Measurements from ENCODE around the gene DCP2. TPM values are rescaled to one million over a fixed set of nuclear protein-coding genes. Genes with fewer than 3 reads are reported as not detected.
"Not testable (repeated sequence)": the region's sequence is repeated elsewhere in the genome, so short reads cannot be mapped to it uniquely, and the experiment has no call there.

The DCP2 gene
- total RNA-seq, 4 donors from 2014 or later, result 9.8 to 30.9 (median 27.2) TPM

GRCh38 chr5:112957036-112957808, 19.4 kb upstream of the DCP2 start:
- peaks cover 30 to 36% of the 10 kb centered on the region in 2 donors for H3K4me1 ChIP-seq
- H3K27me3 ChIP-seq, result no peaks in the 10 kb centered on the region
- no peak for DNase-seq
- TF ChIP-seq POLR2A (IDR thresholded peaks at IDR 0.05), result no peak
- TF ChIP-seq, protein P1, sequence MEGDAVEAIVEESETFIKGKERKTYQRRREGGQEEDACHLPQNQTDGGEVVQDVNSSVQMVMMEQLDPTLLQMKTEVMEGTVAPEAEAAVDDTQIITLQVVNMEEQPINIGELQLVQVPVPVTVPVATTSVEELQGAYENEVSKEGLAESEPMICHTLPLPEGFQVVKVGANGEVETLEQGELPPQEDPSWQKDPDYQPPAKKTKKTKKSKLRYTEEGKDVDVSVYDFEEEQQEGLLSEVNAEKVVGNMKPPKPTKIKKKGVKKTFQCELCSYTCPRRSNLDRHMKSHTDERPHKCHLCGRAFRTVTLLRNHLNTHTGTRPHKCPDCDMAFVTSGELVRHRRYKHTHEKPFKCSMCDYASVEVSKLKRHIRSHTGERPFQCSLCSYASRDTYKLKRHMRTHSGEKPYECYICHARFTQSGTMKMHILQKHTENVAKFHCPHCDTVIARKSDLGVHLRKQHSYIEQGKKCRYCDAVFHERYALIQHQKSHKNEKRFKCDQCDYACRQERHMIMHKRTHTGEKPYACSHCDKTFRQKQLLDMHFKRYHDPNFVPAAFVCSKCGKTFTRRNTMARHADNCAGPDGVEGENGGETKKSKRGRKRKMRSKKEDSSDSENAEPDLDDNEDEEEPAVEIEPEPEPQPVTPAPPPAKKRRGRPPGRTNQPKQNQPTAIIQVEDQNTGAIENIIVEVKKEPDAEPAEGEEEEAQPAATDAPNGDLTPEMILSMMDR (IDR thresholded peaks at IDR 0.05 in 4 of 5, conservative IDR thresholded peaks at IDR 0.05 in 1 of 5), result no peak
- H3K4me3 ChIP-seq, result no peak overlapping the region
- no peak for ATAC-seq
- no peak overlapping the region for H3K27ac ChIP-seq
- intact Hi-C loops (cut with DNase I; ENCODE audit: low total_unique reads) (no loop called here), in situ Hi-C loops (cut with MboI; ENCODE audit: low sequenced_read_pairs in 4 of 4) (no loop called here)
- H3K36me3 ChIP-seq, result no peaks in the 10 kb centered on the region
- no peaks in the 10 kb centered on the region for H3K9me3 ChIP-seq

DNA sequence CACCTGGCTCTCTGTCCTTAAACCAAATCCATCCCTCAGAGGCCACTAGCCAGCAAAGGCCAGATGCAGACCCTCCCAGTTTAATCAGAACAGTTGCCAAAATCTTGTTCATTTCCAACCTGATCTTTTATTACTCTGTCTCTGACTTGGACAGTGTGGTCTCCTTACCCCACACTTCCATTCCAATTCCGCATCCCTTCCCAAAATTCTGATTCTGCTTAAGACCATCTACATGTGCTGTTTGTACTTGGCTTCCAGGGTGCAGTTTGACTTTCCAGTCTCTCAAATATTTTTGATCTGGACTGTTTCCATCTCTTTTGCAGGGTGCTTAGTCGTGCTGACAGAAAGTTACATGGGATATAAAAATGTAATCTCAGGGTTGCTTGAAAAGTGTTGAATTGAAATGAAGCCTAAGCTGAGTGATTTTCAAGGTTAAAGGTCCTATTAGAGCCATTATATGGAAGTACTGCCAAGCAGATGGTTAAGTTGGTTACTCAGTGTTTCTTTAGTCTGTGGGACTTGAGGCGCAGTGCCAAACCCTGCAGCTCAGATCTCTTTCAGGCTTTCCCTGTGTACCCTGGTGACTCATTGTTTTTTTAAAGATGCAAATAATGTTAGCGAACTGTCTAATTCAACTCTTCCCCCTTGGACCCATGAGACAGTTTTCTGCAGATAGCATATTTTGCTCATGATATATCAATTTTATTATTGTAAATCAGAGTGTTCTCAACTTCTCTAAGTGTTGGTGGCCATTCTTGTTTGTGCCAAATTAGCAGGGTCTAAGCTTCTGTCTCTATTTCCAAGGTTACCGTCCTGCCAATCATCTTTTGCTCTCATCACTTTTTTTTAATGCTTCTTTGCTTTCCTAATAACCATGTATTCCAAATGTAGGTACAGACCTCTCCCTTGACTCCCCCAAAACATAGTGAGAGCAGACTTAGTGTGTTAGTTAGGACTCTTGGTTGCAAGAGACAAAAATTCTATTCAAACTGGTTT, 18.2 kb upstream of the DCP2 start:
- in situ Hi-C loops (cut with MboI; ENCODE audit: low sequenced_read_pairs in 4 of 4), result no loop called here

GRCh38 chr5:112959872-112960271, 16.7 kb upstream of the DCP2 start:
- intact Hi-C loops (cut with DNase I; ENCODE audit: low total_unique reads), result loop anchor here (5.0 kb wide), 1 partner anchor 38 kb away; the partner anchor contains the start of gene REEP5
- H3K27me3 ChIP-seq; H3K9me3 ChIP-seq; H3K36me3 ChIP-seq; H3K4me3 ChIP-seq; in situ Hi-C loops (cut with MboI; ENCODE audit: low sequenced_read_pairs in 4 of 4): not testable (repeated sequence)
- ATAC-seq, result peak; percentile 23 to 27
- Histone ChIP-seq H3K4me1 (peaks cover 37 to 49% of the 10 kb centered on the region in 2 donors), H3K27ac (peak overlapping the region; percentile 40 to 68 (median 62))
- DNase-seq, result peak in 1 of 2 donors; percentile 50

More for the DNA sequence above, 18.2 kb upstream of the DCP2 start:
- no peak for TF ChIP-seq POLR2A (IDR thresholded peaks at IDR 0.05)
- TF ChIP-seq, protein P1 (IDR thresholded peaks at IDR 0.05 in 4 of 5, conservative IDR thresholded peaks at IDR 0.05 in 1 of 5), result no peak
- Histone ChIP-seq H3K4me1 (peaks cover 31 to 39% of the 10 kb centered on the region in 2 donors), H3K9me3 (no peaks in the 10 kb centered on the region), H3K36me3 (no peaks in the 10 kb centered on the region), H3K27me3 (no peaks in the 10 kb centered on the region), H3K27ac (peak overlapping the region; percentile 40 to 68 (median 62)), H3K4me3 (no peak overlapping the region)
- DNase-seq (peak; percentile 80 to 86), ATAC-seq (peak; percentile 95 to 96)
- intact Hi-C loops (cut with DNase I; ENCODE audit: low total_unique reads), result no loop called here

GRCh38 chr5:112960315-112960714, 16.3 kb upstream of the DCP2 start:
- Histone ChIP-seq H3K27ac (peak overlapping the region in 3 of 4 donors; percentile 59 to 68 (median 65)), H3K4me3 (no peak overlapping the region), H3K9me3 (no peaks in the 10 kb centered on the region), H3K27me3 (no peaks in the 10 kb centered on the region), H3K36me3 (no peaks in the 10 kb centered on the region), H3K4me1 (peaks cover 37 to 49% of the 10 kb centered on the region in 2 donors)
- DNase-seq (no peak), ATAC-seq (no peak)
- intact Hi-C loops (cut with DNase I; ENCODE audit: low total_unique reads), result loop anchor here (5.0 kb wide), 1 partner anchor 38 kb away; the partner anchor contains the start of gene REEP5
- TF ChIP-seq, protein P1 (IDR thresholded peaks at IDR 0.05 in 4 of 5, conservative IDR thresholded peaks at IDR 0.05 in 1 of 5), result no peak
- TF ChIP-seq POLR2A (IDR thresholded peaks at IDR 0.05), result no peak
- in situ Hi-C loops (cut with MboI; ENCODE audit: low sequenced_read_pairs in 4 of 4), result no loop called here
